HG03039 (cell line): Measurements from ENCODE around the gene ATP8B2.

ENCODE experiments used
- ATAC-seq: cut with Tn5 transposase; IDR thresholded peaks from one replicate; pipeline ENCODE4 v1.9.1; 2021; ENCODE audit warnings: mild to moderate bottlenecking, moderate library complexity; ENCODE audit not compliant: unreplicated experiment

ATP8B2 gene

GRCh38 chr1:154391086-154391770 is 65.9 kb downstream of the ATP8B2 start:
- ATAC-seq, result no peak

GRCh38 chr1:154398141-154398540 is 72.8 kb downstream of the ATP8B2 start:
- ATAC-seq, result no peak

- ATAC-seq, result no peak
Observed at GRCh38 chr1:154398678-154399077, 73.4 kb downstream of the ATP8B2 start.

- no peak for ATAC-seq
Observed at GRCh38 chr1:154400381-154400801, 75.1 kb downstream of the ATP8B2 start.
